Endothelial cell of umbilical vein (primary cell): ENCODE measurements around the gene SST. TPM values are rescaled to one million over a fixed set of nuclear protein-coding genes. Genes with fewer than 3 reads are reported as not detected.

ENCODE experiments used
- BruUV-seq: library from RNA; stranded (reverse); fragments of 400-500 nt; replicated peaks from 2 replicates; lab custom pipeline; 2021; lab: Mats Ljungman, UMichigan
- CTCF ChIA-PET: fragments of 300-600, 350-600 bp; sonication (Branson Sonifier 250); formaldehyde crosslinking; loops from one replicate; lab custom pipeline; 2021; ENCODE audit warnings: antibody characterized with exemption, inconsistent platforms; lab: Charles Lee
- POLR2A ChIA-PET: fragments of 300-600, 350-600 bp; sonication (Branson Sonifier 250); formaldehyde crosslinking; loops from one replicate; lab custom pipeline; 2021; ENCODE audit warnings: antibody characterized with exemption, inconsistent platforms; lab: Charles Lee
- DNase-seq: peaks from one replicate; pipeline ENCODE4 v3.0.0-alpha.2; 2011; ENCODE audit warnings: low read depth, low spot score
- FAIRE-seq: peaks from 2 replicates; lab custom pipeline; 2011; peaks lifted over from hg19 to GRCh38; lab: Jason Lieb, UNC
- H2AFZ ChIP-seq: 2 replicates; pipeline ENCODE4 v1.6.0; 2012; ENCODE audit warnings: low read depth, low read length, control low read depth, inconsistent platforms
- H3K27ac ChIP-seq: 2 replicates; pipeline ENCODE4 v1.5.1; 2011; ENCODE audit warnings: low read depth, mild to moderate bottlenecking, control low read depth, low read length, moderate library complexity; ENCODE audit not compliant: insufficient read depth
- H3K27me3 ChIP-seq, 2 experiments: 2 replicates each; pipeline versions ENCODE4 v1.6.0 to v1.6.1; 2011; ENCODE audit warnings: low read length in 2 of 2, mixed read lengths in 1 of 2; ENCODE audit not compliant: control insufficient read depth in 2 of 2, insufficient read depth in 2 of 2
- H3K36me3 ChIP-seq, 2 experiments: 2 replicates in 1 of 2; 3 replicates in 1 of 2; pipeline ENCODE4 v1.5.1; 2011; ENCODE audit warnings: low read length in 2 of 2, mild to moderate bottlenecking in 1 of 2, moderate library complexity in 1 of 2; ENCODE audit not compliant: control insufficient read depth in 2 of 2, insufficient read depth in 2 of 2; ENCODE audit errors: extremely low read depth in 1 of 2
- H3K4me1 ChIP-seq: 3 replicates; pipeline ENCODE4 v1.5.1; 2011; ENCODE audit warnings: mild to moderate bottlenecking, low read length; ENCODE audit not compliant: control insufficient read depth, insufficient read depth; ENCODE audit errors: extremely low read depth
- H3K4me2 ChIP-seq: 2 replicates; pipeline ENCODE4 v1.6.1; 2011; ENCODE audit warnings: low read length, control low read depth, mixed read lengths; ENCODE audit not compliant: insufficient read depth
- H3K4me3 ChIP-seq, 3 experiments: fragments of 200-600 bp in 1 of 3; sonication (generic), shearing (Covaris generic) in 1 of 3; replicated peaks in 1 of 3; 2 replicates each; pipeline ENCODE4 v1.5.1; 2011 to 2016; ENCODE audit warnings: control low read depth in 3 of 3, low read length in 3 of 3, mild to moderate bottlenecking in 2 of 3, inconsistent platforms in 1 of 3, low read depth in 1 of 3, moderate library complexity in 1 of 3; ENCODE audit not compliant: insufficient read depth in 1 of 3
- H3K79me2 ChIP-seq: 2 replicates; pipeline ENCODE4 v1.6.0; 2012; ENCODE audit warnings: low read length, inconsistent platforms; ENCODE audit not compliant: control insufficient read depth, insufficient read depth
- H3K9ac ChIP-seq: replicated peaks from 2 replicates; pipeline ENCODE3; 2011; ENCODE audit warnings: low read length, control low read depth; ENCODE audit not compliant: insufficient read depth; ENCODE audit errors: extremely low read depth
- H3K9me1 ChIP-seq: replicated peaks from 3 replicates; pipeline ENCODE4 v1.6.0; 2011; ENCODE audit warnings: mild to moderate bottlenecking, low read length; ENCODE audit not compliant: control insufficient read depth, insufficient read depth; ENCODE audit errors: extremely low read depth
- H3K9me3 ChIP-seq: replicated peaks from 2 replicates; pipeline ENCODE4 v1.5.1; 2012; ENCODE audit warnings: low read length, inconsistent platforms; ENCODE audit not compliant: control insufficient read depth, insufficient read depth
- H4K20me1 ChIP-seq: replicated peaks from 2 replicates; pipeline ENCODE3; 2011; ENCODE audit warnings: mild to moderate bottlenecking, low read length; ENCODE audit not compliant: control insufficient read depth, insufficient read depth; ENCODE audit errors: extremely low read depth
- EZH2 ChIP-seq: IDR thresholded peaks from 2 replicates; pipeline ENCODE4 v1.6.1; 2012; ENCODE audit warnings: borderline replicate concordance, low read depth, mild to moderate bottlenecking, moderate library complexity, low read length, inconsistent platforms; ENCODE audit not compliant: severe bottlenecking
- FOS ChIP-seq: IDR thresholded peaks from 2 replicates; pipeline ENCODE4 v1.6.1; 2011; ENCODE audit warnings: mild to moderate bottlenecking, low read length, moderate library complexity, borderline replicate concordance; ENCODE audit not compliant: insufficient read depth
- GATA2 ChIP-seq: IDR thresholded peaks from 2 replicates; pipeline ENCODE4 v1.7.0; 2011; ENCODE audit warnings: low read depth, mild to moderate bottlenecking, moderate library complexity, mixed read lengths, low read length; ENCODE audit not compliant: insufficient read length, insufficient read depth
- JUN ChIP-seq: IDR thresholded peaks from 2 replicates; pipeline ENCODE4 v1.6.1; 2011; ENCODE audit warnings: borderline replicate concordance, low read depth; ENCODE audit not compliant: insufficient read length, insufficient read depth
- MYC ChIP-seq: IDR thresholded peaks from one replicate; pipeline ENCODE4 v1.6.1; 2011; ENCODE audit warnings: mild to moderate bottlenecking, low read depth, low read length
- POLR2A ChIP-seq: IDR thresholded peaks from 2 replicates; pipeline ENCODE4 v1.6.1; 2012; ENCODE audit warnings: low read depth, mild to moderate bottlenecking, control low read depth, low read length
- POLR2AphosphoS5 ChIP-seq: IDR thresholded peaks from 2 replicates; pipeline ENCODE4 v1.6.1; 2012; ENCODE audit warnings: low read depth, mild to moderate bottlenecking, control low read depth, low read length, moderate library complexity; ENCODE audit not compliant: insufficient read depth
- dilution Hi-C: fragments of 300-500 bp; cut with MboI; formaldehyde crosslinking; loops from one replicate; pipeline ENCODE4 v1.15.0; 2019; ENCODE audit warnings: low sequenced_read_pairs; ENCODE audit not compliant: extremely low pct_ligation_motif_present
- intact Hi-C: fragments of 100-400 bp; cut with micrococcal nuclease; formaldehyde crosslinking; loops from one replicate; pipeline ENCODE4 v1.10.0; 2022
- polyA plus RNA-seq, 4 experiments: library from polyadenylated mRNA; depleted of rRNA in 3 of 4; stranded (reverse) in 3 of 4; unstranded in 1 of 4; fragments of >200 nt; gene quantifications; 2 replicates each; pipeline versions ENCODE4 v1.2.1 to v1.2.3, GENCODE V29; 2011 to 2012; ENCODE audit warnings: missing spikeins in 1 of 4
- total RNA-seq: library from RNA; stranded (reverse); gene quantifications from 2 replicates; pipeline ENCODE4 v1.2.3, GENCODE V29; 2021
- TF ChIP-seq, protein P1 (sequence below), 2 donors: IDR thresholded peaks; 1 replicate in 1 of 2; 2 replicates in 1 of 2; pipeline ENCODE4 v1.5.1; 2011; ENCODE audit warnings: low read length in 2 of 2, mild to moderate bottlenecking in 2 of 2, moderate library complexity in 2 of 2, control low read depth in 1 of 2, inconsistent platforms in 1 of 2, low read depth in 1 of 2; ENCODE audit not compliant: insufficient read depth in 1 of 2; ENCODE audit errors: extremely low read depth in 1 of 2
- TF ChIP-seq, protein P2 (sequence below): IDR thresholded peaks from 2 replicates; pipeline ENCODE4 v1.6.1; 2011; ENCODE audit not compliant: insufficient read depth, insufficient read length

SST gene
- total and polyA plus RNA-seq, 2 donors (not counting 3 experiments of a cell fraction or from before 2014, with no cell fraction given), result not detected

DNA sequence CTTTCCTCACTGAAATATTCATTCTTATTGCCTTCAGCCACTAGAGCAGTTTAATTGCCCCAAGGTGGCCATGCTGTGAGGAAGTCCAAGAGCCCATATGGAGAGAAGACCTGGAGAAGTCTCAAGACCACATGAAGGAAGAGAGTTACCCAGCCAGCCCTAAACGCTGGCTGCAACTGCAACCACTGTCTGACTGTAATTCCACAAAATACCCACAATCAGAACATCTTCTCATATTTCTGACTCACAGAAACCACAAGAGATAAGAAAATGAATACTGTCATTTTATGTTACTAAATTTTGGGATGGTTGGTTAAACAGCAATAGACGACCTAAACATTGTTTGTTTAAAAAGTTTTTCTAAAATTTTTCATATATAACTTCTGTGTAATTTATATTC is 14.7 kb upstream of the SST start:
- Histone ChIP-seq H4K20me1 (no peaks in the 10 kb centered on the region), H3K9ac (no peak overlapping the region), H3K36me3 (no peaks in the 10 kb centered on the region), H3K79me2 (no peaks in the 10 kb centered on the region), H3K9me1 (no peaks in the 10 kb centered on the region), H2AFZ (no peak overlapping the region), H3K4me3 (no peak overlapping the region), H3K4me2 (no peak overlapping the region), H3K9me3 (no peaks in the 10 kb centered on the region), H3K27me3 (peaks cover 3% of the 10 kb centered on the region in 2 experiments), H3K4me1 (no peaks in the 10 kb centered on the region), H3K27ac (no peak overlapping the region)
- ChIA-PET POLR2A (no interaction called here), CTCF (interaction anchor here (0.7 to 6.7 kb wide), 2 partner anchors 363 to 465 kb away, joined by 3 to 486 read pairs; no protein-coding TSS in a partner anchor)
- DNase-seq (no peak), FAIRE-seq (no peak)
- intact Hi-C loops (no loop called here), dilution Hi-C loops (loop anchor here (25.0 kb wide), 1 partner anchor 373 kb away; no protein-coding TSS in a partner anchor)
- TF ChIP-seq EZH2 (no peak), POLR2A (no peak), GATA2 (no peak), POLR2AphosphoS5 (no peak), MYC (no peak), FOS (no peak), JUN (no peak)
- TF ChIP-seq, protein P1, sequence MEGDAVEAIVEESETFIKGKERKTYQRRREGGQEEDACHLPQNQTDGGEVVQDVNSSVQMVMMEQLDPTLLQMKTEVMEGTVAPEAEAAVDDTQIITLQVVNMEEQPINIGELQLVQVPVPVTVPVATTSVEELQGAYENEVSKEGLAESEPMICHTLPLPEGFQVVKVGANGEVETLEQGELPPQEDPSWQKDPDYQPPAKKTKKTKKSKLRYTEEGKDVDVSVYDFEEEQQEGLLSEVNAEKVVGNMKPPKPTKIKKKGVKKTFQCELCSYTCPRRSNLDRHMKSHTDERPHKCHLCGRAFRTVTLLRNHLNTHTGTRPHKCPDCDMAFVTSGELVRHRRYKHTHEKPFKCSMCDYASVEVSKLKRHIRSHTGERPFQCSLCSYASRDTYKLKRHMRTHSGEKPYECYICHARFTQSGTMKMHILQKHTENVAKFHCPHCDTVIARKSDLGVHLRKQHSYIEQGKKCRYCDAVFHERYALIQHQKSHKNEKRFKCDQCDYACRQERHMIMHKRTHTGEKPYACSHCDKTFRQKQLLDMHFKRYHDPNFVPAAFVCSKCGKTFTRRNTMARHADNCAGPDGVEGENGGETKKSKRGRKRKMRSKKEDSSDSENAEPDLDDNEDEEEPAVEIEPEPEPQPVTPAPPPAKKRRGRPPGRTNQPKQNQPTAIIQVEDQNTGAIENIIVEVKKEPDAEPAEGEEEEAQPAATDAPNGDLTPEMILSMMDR (IDR thresholded peaks at IDR 0.05; ENCODE audit: extremely low read depth in 1 of 2, insufficient read depth in 1 of 2, low read depth in 1 of 2, low read length in 2 of 2), result no peak
- TF ChIP-seq, protein P2, sequence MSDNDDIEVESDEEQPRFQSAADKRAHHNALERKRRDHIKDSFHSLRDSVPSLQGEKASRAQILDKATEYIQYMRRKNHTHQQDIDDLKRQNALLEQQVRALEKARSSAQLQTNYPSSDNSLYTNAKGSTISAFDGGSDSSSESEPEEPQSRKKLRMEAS, result no peak
- BruUV-seq, result no TSS peak
